Occipital lobe (tissue), 2 donors: Measurements from ENCODE around the gene PTK6. TPM values are rescaled to one million over a fixed set of nuclear protein-coding genes. Genes with fewer than 3 reads are reported as not detected.
"Not testable (repeated sequence)": the region's sequence is repeated elsewhere in the genome, so short reads cannot be mapped to it uniquely, and the experiment has no call there.

Source experiments
- DNase-seq: peaks from one replicate; lab custom pipeline; 2025; lab: John Stamatoyannopoulos, UW
- total RNA-seq: library from RNA; depleted of rRNA; stranded (reverse); fragments of >200 nt; gene quantifications from one replicate; pipeline ENCODE4 v1.2.3, GENCODE V29; 2014

Gene PTK6
- total RNA-seq, 1 donor from 2014 or later = 0.16 TPM

DNA sequence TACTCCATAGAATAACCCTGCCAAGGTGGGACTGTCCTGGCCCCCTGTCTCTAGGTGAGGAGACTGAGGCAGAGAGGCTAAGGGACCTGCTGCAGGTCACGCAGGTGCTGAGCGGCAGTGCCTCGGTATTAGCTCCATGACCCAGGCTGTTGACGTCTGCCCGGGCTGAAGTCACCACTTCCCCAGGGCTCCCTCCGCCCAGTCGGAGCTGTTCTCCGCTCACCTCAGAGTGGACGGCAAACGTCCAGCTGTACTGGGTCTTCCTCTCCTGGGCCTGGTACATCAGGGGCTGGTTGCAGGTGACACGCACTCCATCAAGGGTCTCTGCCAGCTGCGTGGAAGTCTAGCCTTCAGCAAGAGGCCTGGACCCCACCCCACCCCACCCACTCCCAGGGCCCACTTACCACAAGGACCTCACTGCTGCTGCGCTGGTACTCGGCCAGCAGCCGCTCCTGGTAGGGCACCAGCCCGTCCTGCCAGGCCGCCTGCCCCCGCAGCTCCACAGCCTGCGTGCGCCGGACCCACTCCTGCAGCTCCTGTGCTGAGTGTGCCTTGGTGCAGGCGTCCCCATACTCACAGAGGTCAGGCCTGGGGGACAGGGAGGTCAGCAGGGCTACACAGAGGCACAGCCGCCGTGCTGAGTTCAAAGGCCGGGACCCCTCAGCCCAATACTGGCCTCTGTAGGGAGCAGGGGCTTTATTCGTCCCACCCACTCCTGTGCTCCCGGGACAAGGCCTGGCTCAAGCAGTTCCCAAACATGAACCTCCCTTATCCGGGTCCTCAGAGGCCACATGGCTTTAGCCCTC is 33.3 kb upstream of the PTK6 start:
- no peak for DNase-seq

DNA sequence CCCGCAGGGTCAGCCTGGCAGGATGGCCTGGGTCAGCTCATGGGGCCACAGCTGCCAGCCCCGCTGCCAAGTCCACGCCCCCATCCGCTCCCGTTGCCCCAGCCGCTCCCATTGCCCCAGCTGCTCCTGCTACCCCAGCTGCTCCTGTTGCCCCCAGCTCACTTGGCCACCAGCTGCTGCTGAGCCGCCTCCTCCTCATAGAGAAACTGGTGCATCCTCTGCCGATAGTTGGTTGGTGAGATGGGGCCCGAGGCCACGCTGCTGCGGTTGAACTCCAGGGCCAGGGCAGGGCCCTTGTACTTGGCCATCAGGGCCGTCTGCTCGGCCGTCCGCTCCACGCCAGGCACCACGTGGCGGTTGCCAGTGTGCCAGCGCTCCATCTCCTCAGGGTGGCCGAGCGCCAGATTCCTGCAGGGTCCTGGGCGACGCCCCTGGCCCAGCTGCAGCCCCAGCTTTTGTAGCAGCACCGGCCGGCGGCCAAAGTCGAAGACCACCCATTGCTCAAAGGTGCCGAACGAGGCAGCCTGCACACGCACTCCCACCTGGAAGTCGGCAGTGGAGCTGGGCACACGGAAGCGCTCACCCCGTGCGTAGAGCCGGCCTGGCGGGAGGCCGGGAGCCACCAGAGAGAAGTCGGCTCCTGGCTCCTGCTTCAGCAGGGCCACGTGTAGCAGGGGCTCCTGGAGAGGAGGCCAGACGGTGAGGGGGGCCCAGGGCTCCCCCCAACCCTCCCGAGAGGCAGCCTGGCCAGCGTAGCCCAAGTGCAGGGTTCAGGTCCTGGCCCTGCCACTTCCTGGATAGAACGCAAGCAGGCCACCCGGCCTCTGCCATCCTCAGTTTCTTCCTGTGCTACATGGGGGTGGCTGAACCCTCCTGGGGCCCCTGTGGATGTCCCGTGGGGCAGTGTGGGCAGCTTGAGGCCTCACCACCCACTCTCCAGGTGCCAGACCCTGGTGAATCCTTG is 32.1 kb upstream of the PTK6 start:
- DNase-seq = no peak

DNA sequence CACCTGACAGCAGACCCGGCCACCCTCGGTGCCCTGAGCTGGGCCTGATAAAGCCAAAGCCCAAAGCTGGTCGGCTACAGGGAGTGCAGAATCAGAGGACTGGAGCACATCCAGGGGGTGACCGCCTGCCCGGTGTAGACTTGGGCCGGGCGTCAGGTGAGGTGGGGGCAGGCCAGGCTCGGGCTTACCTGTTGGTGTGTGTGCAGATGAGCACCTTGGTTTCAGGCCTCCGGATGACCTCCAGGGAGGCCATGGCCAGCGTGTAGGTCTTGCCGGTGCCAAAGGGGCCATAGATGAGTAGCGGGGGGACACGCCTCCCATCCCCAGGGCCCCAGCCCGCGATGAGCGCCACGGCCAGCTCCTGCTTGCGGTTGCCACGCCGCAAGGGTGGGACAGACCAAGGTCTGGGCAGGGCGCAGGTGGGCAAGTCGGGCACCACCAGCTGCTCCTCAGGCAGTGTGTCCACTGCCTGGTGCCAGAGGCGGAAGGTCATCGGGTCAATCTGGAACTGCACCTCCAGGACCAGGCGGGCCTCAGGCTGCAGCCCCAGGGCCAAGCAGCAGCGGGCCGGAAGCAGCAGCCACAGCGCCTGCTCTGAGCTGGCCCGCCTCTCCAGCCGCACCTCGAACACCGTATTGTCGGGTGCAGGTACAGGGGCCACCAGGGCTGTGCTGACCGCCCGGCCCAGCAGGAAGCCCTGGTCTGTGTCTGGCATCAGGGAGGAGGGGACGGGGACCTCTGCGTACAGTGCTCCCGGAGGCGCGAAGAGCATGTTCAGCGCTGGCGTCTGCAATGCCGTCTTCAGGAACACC is 31.2 kb upstream of the PTK6 start:
- no peak for DNase-seq

DNA sequence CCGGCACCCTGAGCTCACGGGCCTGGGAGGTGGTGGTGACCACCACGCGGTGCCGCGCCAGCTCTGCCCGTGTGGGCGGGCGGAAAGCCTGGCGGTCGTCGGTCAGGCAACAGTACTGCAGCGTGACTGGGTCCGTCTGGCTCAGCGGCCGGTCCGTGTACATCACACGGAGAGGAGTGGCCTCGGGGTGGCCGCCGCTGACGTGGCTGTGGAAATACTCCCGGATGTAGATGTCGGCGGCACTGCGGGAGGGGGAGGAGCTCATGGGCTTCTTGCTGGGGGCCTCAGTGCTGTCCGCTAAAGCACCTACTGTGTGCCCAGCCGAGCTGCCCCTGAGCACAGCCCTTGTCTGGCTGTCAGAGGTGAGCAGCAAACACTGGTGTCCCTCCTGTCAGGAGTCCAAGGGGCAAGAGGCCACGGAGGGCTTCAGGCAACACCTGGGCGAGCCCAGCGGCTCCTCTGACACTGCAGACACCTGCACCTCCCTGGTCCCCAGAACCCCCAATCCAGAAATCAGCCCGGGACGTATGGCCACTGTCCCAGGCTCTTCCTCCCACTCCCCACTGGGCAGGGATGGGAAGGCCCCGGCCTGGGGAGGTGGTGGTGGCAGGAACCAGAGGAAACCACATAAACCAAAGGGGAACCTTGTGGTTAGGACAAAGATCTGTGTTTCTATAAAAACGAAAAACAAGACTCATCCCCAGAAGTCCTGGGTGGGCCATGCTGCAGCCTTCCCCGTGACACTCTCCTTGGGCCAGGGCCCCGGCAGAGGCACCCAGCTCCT is 30.4 kb upstream of the PTK6 start:
- no peak for DNase-seq

DNA sequence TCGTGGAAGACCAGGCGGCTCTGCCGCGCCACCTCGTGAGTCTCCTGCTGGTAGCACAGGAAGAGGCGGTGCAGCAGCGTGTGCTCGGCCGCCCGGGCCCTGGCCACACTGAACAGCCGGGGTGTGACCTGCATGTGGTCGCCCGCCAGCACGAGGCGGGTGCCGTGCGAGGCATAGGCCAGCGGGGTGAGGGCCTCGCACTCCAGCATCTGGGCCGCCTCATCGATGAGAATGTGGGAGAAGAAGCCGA is 29.9 kb upstream of the PTK6 start:
- no peak for DNase-seq

DNA sequence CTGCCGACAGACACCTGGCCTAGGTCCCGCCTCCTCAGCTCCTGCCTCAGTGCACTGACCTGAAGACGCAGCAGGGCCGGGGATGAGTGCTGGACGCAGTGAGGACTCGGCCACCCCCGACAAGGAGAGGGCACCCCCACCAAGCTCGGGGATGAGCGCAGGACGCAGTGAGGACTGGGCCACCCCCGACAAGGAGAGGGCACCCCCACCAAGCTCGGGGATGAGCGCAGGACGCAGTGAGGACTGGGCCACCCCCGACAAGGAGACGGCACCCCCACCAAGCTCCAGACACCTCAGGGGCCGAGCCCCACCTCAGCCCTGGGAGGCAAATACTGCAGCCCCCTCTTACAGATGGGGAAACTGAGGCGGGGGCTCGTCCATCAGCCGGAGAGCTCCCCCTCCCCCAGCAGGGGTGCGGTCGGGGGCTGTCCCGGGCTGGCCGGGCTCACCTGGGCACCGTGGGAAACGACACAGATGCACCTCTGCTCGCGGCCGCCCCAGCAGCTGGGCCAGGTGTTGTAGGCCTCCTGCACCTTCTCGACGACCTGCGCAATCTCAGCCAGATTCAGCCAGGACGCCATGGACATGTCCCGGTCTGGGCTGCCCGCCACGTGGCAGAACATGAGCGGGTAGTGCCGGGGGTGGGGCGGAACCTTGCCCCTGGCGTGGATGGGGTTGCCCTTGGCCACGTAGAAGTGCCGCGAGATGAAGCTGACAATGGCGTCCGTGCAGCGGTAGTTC is 29.4 kb upstream of the PTK6 start:
- DNase-seq = no peak

DNA sequence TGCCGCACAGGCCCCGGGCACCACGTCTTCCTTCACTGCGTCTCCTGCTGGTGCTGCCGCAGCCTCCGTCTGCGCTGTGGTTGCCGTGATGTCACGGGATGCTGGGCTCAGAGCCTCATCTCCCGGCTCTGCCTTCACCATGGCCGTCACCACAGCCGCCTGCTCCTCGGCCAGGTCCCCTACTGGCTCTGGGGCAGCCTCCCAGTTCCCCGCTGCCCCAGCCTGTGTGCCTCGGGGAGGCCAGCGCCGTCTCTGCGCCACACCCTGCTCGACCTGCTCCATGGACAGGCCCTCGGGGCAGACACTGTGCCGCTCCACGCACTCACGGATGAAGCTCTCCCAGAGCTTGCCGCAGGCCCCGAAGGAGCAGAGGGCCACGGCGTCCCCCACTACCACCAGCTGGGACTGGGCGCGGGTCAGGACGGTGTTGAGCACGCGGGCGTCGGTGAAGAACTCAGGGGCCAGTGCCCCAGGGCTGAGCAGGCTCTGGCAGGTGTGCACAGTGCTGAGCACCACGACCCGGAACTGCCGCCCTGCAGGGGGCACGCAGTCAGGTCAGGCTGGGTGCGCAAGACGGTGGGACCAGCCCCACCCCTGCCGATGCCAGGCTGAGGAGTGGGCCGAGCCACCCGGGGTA is 28.6 kb upstream of the PTK6 start:
- no peak for DNase-seq

DNA sequence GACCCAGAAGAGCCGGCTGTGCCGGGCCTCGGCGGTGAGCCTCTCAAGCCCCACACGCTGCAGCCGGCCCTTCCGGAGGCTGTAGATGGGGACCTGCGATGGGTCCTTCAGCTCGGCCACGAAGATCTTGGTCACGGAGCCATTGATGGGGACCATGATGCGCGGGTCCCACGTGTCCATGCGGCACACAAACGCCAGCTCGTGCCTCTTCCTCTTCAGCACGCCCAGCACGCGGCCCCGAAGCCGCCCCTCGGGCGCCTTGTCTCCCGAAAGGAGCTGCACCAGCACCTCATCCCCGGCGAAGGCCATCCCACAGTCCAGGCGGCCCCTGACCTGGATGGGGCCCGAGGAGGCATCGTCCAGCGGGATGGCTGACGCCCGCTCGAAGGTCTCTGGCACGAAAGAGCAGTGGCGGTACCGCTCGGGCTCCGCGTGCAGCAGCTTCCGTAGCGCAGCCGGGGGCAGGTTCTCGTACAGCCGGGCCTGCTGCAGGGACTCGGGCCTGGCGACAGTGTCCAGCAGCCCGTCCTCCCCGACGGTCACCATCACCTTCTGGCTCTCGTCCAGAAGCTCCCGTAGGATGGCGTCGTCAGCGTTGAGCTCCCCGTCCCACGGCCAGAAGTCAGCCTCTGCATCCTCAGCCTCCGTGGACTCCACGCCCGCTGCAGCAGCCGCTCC is 28.0 kb upstream of the PTK6 start:
- DNase-seq = no peak

DNA sequence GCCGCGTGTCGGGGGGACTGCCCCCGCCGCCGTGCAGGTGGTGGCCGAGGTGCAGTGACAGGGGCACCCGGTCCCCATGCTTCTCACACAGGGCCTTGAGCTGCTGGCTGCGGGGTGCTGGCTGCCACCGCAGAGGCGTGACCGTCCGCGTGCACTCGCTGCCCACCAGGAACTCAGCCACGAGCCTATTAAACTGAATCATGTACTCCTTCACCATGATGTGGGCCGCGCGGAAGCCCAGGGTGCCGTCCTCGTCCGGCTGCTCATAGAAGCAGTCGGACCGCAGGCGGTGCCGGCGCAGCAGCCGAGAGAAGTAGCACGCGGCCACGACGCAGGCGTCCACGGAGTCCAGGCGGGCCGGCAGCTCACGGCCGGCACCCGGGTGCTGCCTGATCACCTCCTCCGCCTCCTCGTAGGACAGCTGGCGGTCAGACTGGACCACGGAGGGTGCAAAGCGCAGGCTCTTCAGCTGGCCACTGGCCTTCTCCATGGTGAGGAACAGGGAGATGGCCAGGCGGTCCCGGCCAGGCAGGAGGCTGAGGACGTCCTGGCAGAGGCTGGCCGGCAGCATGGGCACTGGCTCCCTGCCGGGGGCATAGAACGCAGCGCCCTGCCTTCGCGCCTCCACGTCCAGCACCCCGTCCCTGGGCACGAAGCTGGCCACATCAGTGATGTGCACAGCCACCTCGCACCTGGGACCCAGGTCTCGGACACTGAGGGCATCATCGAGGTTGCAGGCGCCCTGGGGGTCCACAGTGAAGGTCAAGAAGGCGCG is 27.0 kb upstream of the PTK6 start:
- no peak for DNase-seq

DNA sequence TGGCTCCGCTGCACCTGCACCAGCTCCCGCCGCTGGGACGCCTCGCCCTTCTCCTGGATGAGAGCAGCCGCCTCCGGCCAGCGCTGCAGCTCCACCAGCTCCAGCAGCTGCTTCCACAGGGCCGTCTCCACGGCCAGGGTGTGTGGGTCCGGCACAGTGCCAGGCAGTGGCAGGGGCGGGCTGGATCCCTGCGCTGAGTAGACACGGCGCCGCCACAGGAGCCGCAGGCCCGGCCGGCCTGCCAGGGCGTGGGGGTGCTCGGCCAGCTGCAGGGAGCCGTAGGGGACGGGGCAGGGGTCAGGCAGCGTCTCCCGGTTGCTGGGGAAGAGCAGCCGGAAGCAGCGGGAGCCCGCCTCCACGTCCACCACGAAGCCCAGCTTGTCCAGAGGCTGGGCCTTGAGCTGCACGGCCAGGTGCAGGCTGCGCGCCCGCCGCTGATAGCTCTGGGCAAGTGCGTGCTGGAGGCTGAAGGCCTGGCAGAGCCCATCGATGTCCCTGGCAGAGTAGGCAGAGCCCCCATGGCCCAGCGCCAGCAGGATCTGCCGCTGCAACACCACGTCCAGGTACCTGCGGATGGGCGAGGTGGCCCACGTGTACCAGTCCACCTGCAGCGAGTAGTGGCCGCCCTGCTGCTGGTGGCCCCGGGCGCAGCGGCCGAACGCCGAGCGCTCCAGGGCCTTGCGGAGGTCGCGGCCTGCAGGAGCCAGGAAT is 26.2 kb upstream of the PTK6 start:
- no peak for DNase-seq

DNA sequence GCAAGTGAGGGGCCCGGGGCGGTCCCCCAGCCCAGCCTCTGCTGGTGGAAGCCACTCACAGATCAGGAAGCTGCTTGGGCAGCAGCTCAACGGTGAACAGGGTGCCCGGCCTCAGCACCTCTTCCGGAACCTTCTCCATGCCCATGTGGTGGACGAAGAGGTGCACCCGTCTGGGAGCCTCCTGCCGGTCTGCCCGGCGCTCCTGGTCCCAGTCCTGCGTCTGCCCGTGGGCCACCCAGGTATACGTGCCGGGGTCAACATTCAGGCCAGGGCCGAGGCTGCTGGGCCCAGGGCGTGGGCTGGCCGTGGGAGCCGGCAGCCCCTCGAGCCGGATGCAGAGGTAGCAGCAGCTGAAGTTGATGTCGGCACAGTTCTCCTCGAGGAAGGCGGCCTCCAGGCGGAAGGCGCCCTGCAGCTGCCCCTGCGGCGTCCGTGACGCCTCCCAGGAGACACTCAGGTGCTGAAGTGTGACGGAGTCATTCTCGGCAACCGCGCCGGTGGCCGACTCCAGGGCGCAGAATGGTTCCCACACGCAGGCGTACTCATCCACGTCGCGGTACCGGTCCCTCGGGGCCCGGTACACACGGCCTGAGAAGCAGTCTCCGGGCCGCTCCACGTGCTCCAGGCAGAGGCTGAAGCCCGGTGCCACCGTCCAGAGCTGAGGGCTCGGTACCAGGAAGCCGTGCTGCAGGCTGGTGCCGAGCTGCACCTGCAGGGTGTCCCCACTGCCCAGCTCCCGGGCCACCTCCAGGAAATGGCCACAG is 25.5 kb upstream of the PTK6 start:
- no peak for DNase-seq

DNA sequence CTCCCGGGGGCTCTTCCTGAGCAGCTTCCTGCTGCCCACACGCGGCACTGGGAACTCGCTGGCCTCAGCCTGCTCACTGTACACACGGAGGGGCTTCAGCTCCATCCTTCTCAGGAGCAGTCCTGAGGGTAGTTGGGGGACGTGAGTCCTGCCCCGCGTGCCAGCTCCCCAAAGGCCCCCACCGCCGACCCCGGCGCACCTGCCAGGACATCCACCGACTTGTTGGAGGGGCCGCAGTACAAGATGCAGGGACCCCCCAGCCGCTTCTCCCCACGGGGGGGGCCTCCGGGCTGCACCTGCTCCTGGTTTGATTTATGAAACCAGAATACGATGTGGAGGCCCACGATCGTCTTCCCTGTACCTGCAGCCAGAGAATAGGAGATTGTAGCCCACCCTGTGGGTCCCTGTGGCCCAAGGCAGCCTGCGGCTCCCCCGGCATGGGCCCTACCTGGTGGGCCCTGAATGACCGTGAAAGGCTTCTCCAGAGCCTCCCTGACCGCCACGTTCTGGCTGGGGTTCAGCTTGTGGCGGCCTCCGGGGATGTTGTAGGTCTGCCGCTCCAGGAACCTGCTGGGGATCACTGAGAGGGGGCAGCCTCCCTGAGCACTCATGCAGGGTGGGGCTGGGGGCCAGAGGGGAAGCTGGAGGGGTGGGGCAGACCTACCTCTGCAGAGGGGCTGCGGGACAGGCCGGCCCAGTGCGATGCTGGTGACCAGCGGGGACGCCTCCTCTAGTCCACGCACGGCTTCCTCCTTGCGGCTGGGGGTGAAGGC is 24.6 kb upstream of the PTK6 start:
- no peak for DNase-seq

DNA sequence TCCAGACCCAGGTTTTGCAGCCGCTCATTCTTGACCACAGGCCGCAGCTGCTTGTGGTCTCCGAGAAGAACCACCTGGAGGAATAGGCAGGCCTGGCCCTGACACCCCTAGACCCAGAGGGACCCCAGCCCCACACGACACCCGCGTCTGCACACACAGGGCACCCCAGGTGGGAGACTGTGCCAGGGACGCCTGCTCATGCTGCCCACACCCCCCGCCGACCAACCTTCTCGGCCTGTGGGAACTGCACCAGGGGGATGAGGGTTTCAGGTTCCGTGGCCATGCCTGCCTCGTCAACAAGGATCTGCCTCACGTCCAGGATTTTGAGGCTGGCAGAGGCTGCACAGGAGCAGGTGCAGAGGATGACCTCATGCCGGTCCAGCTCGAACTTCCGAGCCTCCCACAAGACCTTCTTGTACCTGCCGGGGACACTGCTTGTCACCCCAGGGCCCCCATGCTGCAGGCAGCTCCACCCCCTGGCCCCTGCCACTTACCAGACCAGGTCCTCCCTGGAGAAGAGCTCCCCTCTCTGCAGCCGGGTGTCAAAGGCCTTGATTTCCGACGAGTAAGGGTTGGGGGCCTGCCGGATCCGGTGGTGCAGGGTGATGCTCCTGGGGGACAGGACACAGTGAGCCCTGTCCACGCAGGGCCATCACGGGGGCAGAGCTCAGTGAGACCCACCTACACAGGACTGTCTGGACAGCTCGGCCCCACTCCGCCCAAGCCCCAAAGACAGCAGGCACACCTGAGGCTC is 23.9 kb upstream of the PTK6 start:
- DNase-seq = no peak

DNA sequence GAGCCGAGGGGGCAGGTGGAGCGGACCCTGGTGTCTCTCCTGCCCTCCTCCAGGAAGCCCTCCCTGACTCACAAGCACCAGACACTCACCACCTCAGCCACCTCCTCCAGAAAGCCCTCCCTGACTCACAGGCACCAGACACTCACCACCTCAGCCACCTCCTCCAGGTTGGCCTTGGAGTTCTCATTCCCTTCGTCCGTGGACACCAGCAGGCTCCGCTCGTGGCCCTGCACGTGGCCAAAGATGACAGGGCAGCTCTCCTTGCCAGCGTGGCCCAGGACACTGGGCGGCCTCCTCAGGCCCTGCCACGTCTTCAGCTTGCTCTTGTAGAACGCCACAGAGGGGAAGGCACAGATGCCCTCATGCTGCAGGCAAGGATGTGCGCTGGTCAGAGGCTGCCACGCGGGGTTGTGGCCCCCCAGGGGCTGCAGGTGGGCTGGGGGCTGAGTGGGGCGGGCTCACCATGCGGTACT is 23.2 kb upstream of the PTK6 start:
- DNase-seq = no peak

DNA sequence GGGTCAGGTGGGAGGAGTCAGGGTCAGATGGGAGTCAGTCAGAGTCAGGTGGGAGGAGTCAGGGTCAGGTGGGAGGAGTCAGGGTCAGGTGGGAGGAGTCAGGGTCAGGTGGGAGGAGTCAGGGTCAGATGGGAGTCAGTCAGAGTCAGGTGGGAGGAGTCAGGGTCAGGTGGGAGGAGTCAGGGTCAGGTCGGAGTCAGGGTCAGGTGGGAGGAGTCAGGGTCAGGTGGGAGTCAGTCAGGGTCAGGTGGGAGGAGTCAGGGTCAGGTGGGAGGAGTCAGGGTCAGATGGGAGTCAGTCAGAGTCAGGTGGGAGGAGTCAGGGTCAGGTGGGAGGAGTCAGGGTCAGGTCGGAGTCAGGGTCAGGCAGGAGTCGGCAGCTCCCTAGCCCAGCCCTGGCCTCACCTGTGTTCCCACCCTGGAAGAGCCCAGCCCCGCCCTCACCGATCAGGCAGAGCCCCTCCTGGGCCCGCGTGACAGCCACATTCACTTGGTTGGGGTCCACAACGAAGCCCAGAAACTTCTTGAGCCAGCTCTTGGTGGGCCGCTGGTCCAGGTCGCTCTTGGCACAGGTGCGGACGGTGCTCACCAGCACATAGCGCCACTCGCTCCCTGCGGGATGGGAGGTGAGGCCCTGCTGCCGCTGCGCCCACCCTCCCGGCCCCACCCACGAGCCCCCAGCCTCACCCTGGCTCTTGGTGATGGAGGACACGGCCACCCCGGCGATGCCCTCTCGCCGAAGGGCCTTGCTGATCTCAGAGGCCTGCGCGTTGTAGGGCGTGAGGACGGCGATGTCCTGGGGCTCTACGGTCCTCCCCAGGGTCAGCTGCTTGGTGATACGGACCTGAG is 22.5 kb upstream of the PTK6 start:
- not testable (repeated sequence) for DNase-seq
